GM21576 (cell line): ENCODE data around the gene PTPN23.

ENCODE experiments used
- ATAC-seq: cut with Tn5 transposase; IDR thresholded peaks from one replicate; pipeline ENCODE4 v1.9.1; 2021; ENCODE audit warnings: mild to moderate bottlenecking, moderate library complexity; ENCODE audit not compliant: unreplicated experiment

PTPN23 gene

GRCh38 chr3:47418167-47419082 is 37.6 kb downstream of the PTPN23 start:
- ATAC-seq = no peak

GRCh38 chr3:47419083-47420043 is 38.5 kb downstream of the PTPN23 start:
- ATAC-seq = no peak

- no peak for ATAC-seq
Observed at GRCh38 chr3:47420044-47420430, 39.2 kb downstream of the PTPN23 start.

- peak; percentile 63 for ATAC-seq
Observed at GRCh38 chr3:47420511-47421484, 40.0 kb downstream of the PTPN23 start.

GRCh38 chr3:47421741-47422649 is 41.2 kb downstream of the PTPN23 start:
- ATAC-seq = no peak

GRCh38 chr3:47422743-47423142 is 41.9 kb downstream of the PTPN23 start:
- ATAC-seq = no peak

- no peak for ATAC-seq
Observed at GRCh38 chr3:47423548-47424145, 42.8 kb downstream of the PTPN23 start.

GRCh38 chr3:47424434-47425382 is 43.9 kb downstream of the PTPN23 start:
- ATAC-seq = no peak

- no peak for ATAC-seq
Observed at GRCh38 chr3:47425383-47425778, 44.6 kb downstream of the PTPN23 start.

GRCh38 chr3:47425959-47426358 is 45.1 kb downstream of the PTPN23 start:
- no peak for ATAC-seq

- no peak for ATAC-seq
Observed at GRCh38 chr3:47427866-47428265, 47.0 kb downstream of the PTPN23 start.

- ATAC-seq = no peak
Observed at GRCh38 chr3:47428662-47429061, 47.8 kb downstream of the PTPN23 start.

GRCh38 chr3:47429476-47430270 is 48.9 kb downstream of the PTPN23 start:
- ATAC-seq = no peak

GRCh38 chr3:47430606-47431005 is 49.8 kb downstream of the PTPN23 start:
- ATAC-seq = no peak

- ATAC-seq = no peak
Observed at GRCh38 chr3:47431225-47431624, 50.4 kb downstream of the PTPN23 start.

- no peak for ATAC-seq
Observed at GRCh38 chr3:47432673-47433072, 51.9 kb downstream of the PTPN23 start.

- ATAC-seq = no peak
Observed at GRCh38 chr3:47433796-47434195, 53.0 kb downstream of the PTPN23 start.
